Midbrain (tissue), 1 donor: ENCODE measurements around the gene VIPR2.

Source experiments
- DNase-seq: peaks from one replicate; lab custom pipeline; 2025; lab: John Stamatoyannopoulos, UW

The VIPR2 gene

GRCh38 chr7:159158125-159158887, 13.6 kb upstream of the VIPR2 start:
- no peak for DNase-seq

GRCh38 chr7:159157714-159158113, 13.0 kb upstream of the VIPR2 start:
- DNase-seq: no peak

GRCh38 chr7:159156436-159157245, 12.0 kb upstream of the VIPR2 start:
- DNase-seq: no peak

GRCh38 chr7:159155410-159155809, 10.7 kb upstream of the VIPR2 start:
- DNase-seq: no peak

GRCh38 chr7:159154243-159154642, 9.6 kb upstream of the VIPR2 start:
- no peak for DNase-seq

- DNase-seq: no peak
Measured at GRCh38 chr7:159153511-159153910, 8.8 kb upstream of the VIPR2 start.

- no peak for DNase-seq
Measured at GRCh38 chr7:159152816-159153215, 8.1 kb upstream of the VIPR2 start.

- DNase-seq: no peak
Measured at GRCh38 chr7:159151231-159151630, 6.6 kb upstream of the VIPR2 start.

- DNase-seq: no peak
Measured at GRCh38 chr7:159149488-159149887, 4.8 kb upstream of the VIPR2 start.

- no peak for DNase-seq
Measured at GRCh38 chr7:159148430-159149395, 4.0 kb upstream of the VIPR2 start.

GRCh38 chr7:159147687-159148086, 3.0 kb upstream of the VIPR2 start:
- DNase-seq: no peak

GRCh38 chr7:159147246-159147645, 2.6 kb upstream of the VIPR2 start:
- DNase-seq: no peak

GRCh38 chr7:159146084-159146858, 1.6 kb upstream of the VIPR2 start:
- DNase-seq: no peak

GRCh38 chr7:159145490-159145855, 806 bp upstream of the VIPR2 start:
- DNase-seq: no peak

GRCh38 chr7:159143780-159144757, 598 bp downstream of the VIPR2 start:
- DNase-seq: no peak

- no peak for DNase-seq
Measured at GRCh38 chr7:159142730-159143129, 1.9 kb downstream of the VIPR2 start.

GRCh38 chr7:159142199-159142598, 2.5 kb downstream of the VIPR2 start:
- no peak for DNase-seq

GRCh38 chr7:159141660-159142059, 3.0 kb downstream of the VIPR2 start:
- no peak for DNase-seq

GRCh38 chr7:159141167-159141566, 3.5 kb downstream of the VIPR2 start:
- DNase-seq: no peak
